ENCODE results near the gene NDRG3. TPM values are rescaled to one million over a fixed set of nuclear protein-coding genes. Genes with fewer than 3 reads are reported as not detected.

The NDRG3 gene
- total and polyA plus RNA-seq, 2 experiments from 2014 or later, result 19.8 to 23.3 TPM

DNA sequence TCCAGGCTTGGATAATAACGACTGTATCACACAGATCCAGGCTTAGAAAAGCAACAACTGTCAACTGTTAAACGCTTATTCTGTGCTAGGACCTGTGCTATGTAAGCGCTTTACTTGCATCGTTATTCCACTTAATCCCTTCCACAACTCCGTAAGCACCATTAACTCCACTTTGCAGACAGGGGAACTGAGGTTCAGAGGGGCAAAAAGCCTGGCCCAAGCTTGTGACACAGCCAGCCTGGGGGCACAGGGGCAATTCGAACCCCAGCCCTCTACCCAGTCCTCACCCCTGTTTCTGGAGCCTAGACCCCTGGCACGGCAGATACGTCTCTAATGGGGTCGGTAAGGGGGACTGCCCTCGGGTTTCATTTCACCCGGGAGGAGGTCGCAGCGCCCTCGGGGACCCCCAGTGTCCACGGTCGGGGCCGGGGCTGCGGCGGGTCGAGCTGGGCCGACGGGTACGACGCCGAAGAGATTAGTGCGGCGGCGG is 27.3 kb upstream of the NDRG3 start:
- H4K20me1 ChIP-seq (ENCODE audit: insufficient read depth), result no peaks in the 10 kb centered on the region
- 2% methylated on average over 21 to 27 of the region's 28 CpGs for WGBS, 2 experiments (ENCODE audit: low coverage in 1 of 2, low lambda C conversion rate in 2 of 2, missing lambda C conversion rate in 2 of 2)
- peak overlapping the region; percentile 84 for H3K4me3 ChIP-seq
- no peaks in the 10 kb centered on the region for H3K9me3 ChIP-seq (ENCODE audit: low read depth)
- H3K9ac ChIP-seq, result peak overlapping the region; percentile 99
- DNase-seq, result peak; percentile 35
- peak overlapping the region; percentile 81 for H2AFZ ChIP-seq
- H3K79me2 ChIP-seq (ENCODE audit: insufficient read depth), result peaks cover 22% of the 10 kb centered on the region
- H3F3A ChIP-seq (ENCODE audit: insufficient read depth), result peaks cover 29% of the 10 kb centered on the region
- TF ChIP-seq EZH2 (IDR thresholded peaks at IDR 0.05; ENCODE audit: insufficient read depth, poor library complexity, severe bottlenecking) (no peak), EZH2phosphoT487 (IDR thresholded peaks at IDR 0.05; ENCODE audit: insufficient read depth, low read depth) (no peak)
- H3K4me1 ChIP-seq (ENCODE audit: insufficient read depth), result peaks cover 19% of the 10 kb centered on the region
- H3K27me3 ChIP-seq (replicated peaks; ENCODE audit: insufficient read depth), result no peaks in the 10 kb centered on the region
- H3K9me2 ChIP-seq (ENCODE audit: insufficient read depth), result no peaks in the 10 kb centered on the region
- in situ Hi-C loops (cut with MboI), result no loop called here
- peak overlapping the region; percentile 8; the same call in 1 of the 2 replicates for H3K27ac ChIP-seq
- peak overlapping the region; percentile 99 for H3K4me2 ChIP-seq (ENCODE audit: unreplicated experiment)
- H3K36me3 ChIP-seq (ENCODE audit: low read depth), result no peaks in the 10 kb centered on the region

DNA sequence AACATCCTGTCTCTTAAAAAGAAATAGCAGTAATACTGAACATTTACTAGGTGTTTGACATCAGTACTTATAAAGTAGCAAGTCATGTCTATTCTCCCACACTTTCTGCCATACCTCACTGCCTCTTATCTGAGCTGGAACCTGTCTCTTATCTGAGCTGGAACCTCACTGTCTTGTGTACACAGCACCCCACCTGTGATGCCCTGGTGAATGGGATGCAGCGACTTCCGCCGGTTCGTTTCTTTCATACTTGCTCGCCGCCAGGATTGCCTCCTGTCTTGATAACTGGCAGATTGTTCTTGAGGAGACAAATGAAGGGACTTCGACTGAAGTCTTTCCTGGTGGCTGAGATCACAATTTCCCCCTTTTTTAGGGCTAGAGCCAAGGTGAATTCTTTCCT is 24.8 kb upstream of the NDRG3 start:
- H3K27me3 ChIP-seq (replicated peaks; ENCODE audit: insufficient read depth), result no peaks in the 10 kb centered on the region
- in situ Hi-C loops (cut with MboI), result no loop called here
- no peak for DNase-seq

DNA sequence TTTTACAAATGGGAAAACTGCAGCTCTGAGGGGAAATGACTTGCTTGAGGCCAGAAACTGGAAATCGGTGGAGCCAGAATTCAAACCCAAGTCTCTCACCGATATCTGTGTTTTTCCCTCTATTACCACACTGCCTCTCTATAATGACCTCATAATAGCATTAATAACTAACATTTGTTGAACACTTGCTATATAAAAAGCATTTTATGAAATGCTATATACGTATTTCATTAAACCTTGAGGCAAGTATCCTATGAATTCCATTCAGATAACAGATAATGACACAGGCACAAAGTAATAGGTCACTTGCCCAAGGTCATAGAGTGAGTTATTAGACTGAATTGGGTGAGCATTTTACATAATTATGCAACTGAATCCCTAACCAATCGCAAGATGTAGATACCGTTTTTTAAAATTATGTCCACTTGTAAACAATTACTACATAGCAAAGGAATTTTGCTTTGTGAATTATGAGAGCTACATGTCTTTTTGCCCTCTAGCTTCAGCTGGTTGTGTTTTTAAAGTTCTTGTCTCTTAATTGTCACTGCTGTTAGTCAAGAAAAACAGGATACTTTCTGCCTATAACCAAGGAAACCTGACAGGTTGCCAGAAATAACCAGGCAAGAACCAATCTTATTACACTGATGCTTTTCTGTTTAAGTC is 23.0 kb upstream of the NDRG3 start:
- Histone ChIP-seq H3K36me3 (ENCODE audit: low read depth) (peaks cover 6% of the 10 kb centered on the region; the same call in 1 of the 2 replicates), H4K20me1 (ENCODE audit: insufficient read depth) (no peaks in the 10 kb centered on the region), H3K9me3 (ENCODE audit: low read depth) (no peaks in the 10 kb centered on the region), H3K9me2 (ENCODE audit: insufficient read depth) (no peaks in the 10 kb centered on the region), H3K4me2 (ENCODE audit: unreplicated experiment) (peak overlapping the region; percentile 32), H3K9ac (peak overlapping the region; percentile 20), H2AFZ (peak overlapping the region; percentile 31), H3K27me3 (replicated peaks; ENCODE audit: insufficient read depth) (no peaks in the 10 kb centered on the region), H3K27ac (peak overlapping the region; percentile 36), H3K4me1 (ENCODE audit: insufficient read depth) (peaks cover 10% of the 10 kb centered on the region), H3K79me2 (ENCODE audit: insufficient read depth) (peaks cover 25% of the 10 kb centered on the region), H3K4me3 (peak overlapping the region; percentile 8; the same call in 1 of the 2 replicates), H3F3A (ENCODE audit: insufficient read depth) (peaks cover 18% of the 10 kb centered on the region)
- peak; percentile 67 for DNase-seq
- 10 to 20% methylated on average over 5 of the region's 5 CpGs for WGBS, 2 experiments (ENCODE audit: low coverage in 1 of 2, low lambda C conversion rate in 2 of 2, missing lambda C conversion rate in 2 of 2)
- in situ Hi-C loops (cut with MboI), result no loop called here
- TF ChIP-seq EZH2phosphoT487 (IDR thresholded peaks at IDR 0.05; ENCODE audit: insufficient read depth, low read depth), result no peak
- no peak for TF ChIP-seq EZH2 (IDR thresholded peaks at IDR 0.05; ENCODE audit: insufficient read depth, poor library complexity, severe bottlenecking)

More for the DNA sequence above, 24.8 kb upstream of the NDRG3 start:
- H3K36me3 ChIP-seq (ENCODE audit: low read depth), result no peaks in the 10 kb centered on the region
- no peak overlapping the region for H3K4me2 ChIP-seq (ENCODE audit: unreplicated experiment)
- no peak overlapping the region for H2AFZ ChIP-seq
- no peak overlapping the region for H3K9ac ChIP-seq
- H3F3A ChIP-seq (ENCODE audit: insufficient read depth), result peaks cover 31% of the 10 kb centered on the region
- H3K9me2 ChIP-seq (ENCODE audit: insufficient read depth), result no peaks in the 10 kb centered on the region
- H3K4me1 ChIP-seq (ENCODE audit: insufficient read depth), result peaks cover 19% of the 10 kb centered on the region
- H3K79me2 ChIP-seq (ENCODE audit: insufficient read depth), result peaks cover 25% of the 10 kb centered on the region
- WGBS, 2 experiments (ENCODE audit: low coverage in 1 of 2, low lambda C conversion rate in 2 of 2, missing lambda C conversion rate in 2 of 2), result 70 to 71% methylated on average over 7 of the region's 7 CpGs
- no peaks in the 10 kb centered on the region for H4K20me1 ChIP-seq (ENCODE audit: insufficient read depth)
- no peak overlapping the region for H3K4me3 ChIP-seq
- TF ChIP-seq EZH2phosphoT487 (IDR thresholded peaks at IDR 0.05; ENCODE audit: insufficient read depth, low read depth), result no peak
- no peak for TF ChIP-seq EZH2 (IDR thresholded peaks at IDR 0.05; ENCODE audit: insufficient read depth, poor library complexity, severe bottlenecking)
- no peaks in the 10 kb centered on the region for H3K9me3 ChIP-seq (ENCODE audit: low read depth)
- H3K27ac ChIP-seq, result no peak overlapping the region

DNA sequence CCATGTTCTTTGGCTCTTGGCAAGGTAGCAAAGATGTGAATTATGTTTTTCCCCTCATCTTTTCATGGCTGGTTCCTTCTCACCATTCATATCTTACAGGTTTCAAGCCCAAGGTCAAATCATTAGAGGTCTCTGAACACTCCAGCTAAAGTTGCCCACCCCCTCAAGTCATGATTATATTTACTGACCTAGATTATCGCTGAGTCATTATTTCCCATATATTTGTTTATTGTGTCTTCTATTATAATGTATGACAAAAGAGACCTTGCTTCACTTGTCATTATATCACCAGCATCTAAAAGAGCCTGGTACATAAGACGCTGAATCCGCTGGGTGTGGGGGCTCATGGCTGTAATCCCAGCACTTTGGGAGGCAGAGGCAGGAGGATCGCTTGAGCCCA is 15.2 kb upstream of the NDRG3 start:
- no peak overlapping the region for H3K4me3 ChIP-seq
- no peaks in the 10 kb centered on the region for H3K27me3 ChIP-seq (replicated peaks; ENCODE audit: insufficient read depth)
- no peaks in the 10 kb centered on the region for H4K20me1 ChIP-seq (ENCODE audit: insufficient read depth)
- no peak overlapping the region for H3K4me2 ChIP-seq (ENCODE audit: unreplicated experiment)
- peaks cover 10% of the 10 kb centered on the region; the same call in 1 of the 2 replicates for H3F3A ChIP-seq (ENCODE audit: insufficient read depth)
- H3K4me1 ChIP-seq (ENCODE audit: insufficient read depth), result no peaks in the 10 kb centered on the region
- H2AFZ ChIP-seq, result no peak overlapping the region
- H3K36me3 ChIP-seq (ENCODE audit: low read depth), result peaks cover 13% of the 10 kb centered on the region; the same call in 1 of the 2 replicates
- no peak overlapping the region for H3K27ac ChIP-seq
- DNase-seq, result no peak
- 97 to 100% methylated on average over 4 of the region's 4 CpGs for WGBS, 2 experiments (ENCODE audit: low coverage in 1 of 2, low lambda C conversion rate in 2 of 2, missing lambda C conversion rate in 2 of 2)
- no peaks in the 10 kb centered on the region for H3K79me2 ChIP-seq (ENCODE audit: insufficient read depth)
- no peaks in the 10 kb centered on the region for H3K9me3 ChIP-seq (ENCODE audit: low read depth)
- no peak for TF ChIP-seq EZH2phosphoT487 (IDR thresholded peaks at IDR 0.05; ENCODE audit: insufficient read depth, low read depth)
- no peak for TF ChIP-seq EZH2 (IDR thresholded peaks at IDR 0.05; ENCODE audit: insufficient read depth, poor library complexity, severe bottlenecking)
- in situ Hi-C loops (cut with MboI), result no loop called here
- H3K9ac ChIP-seq, result no peak overlapping the region
- no peaks in the 10 kb centered on the region for H3K9me2 ChIP-seq (ENCODE audit: insufficient read depth)

All from GM23248 (cell line).